HCEC 1CT (cell line): ENCODE data around the gene GRPEL2.
A peak's percentile ranks its signal among the peaks of the same experiment; 100 is the strongest.

Source experiments
- DNase-seq: peaks from one replicate; pipeline ENCODE4 v3.0.0-alpha.2; 2017

The GRPEL2 gene

GRCh38 chr5:149358294-149358651, 13.0 kb downstream of the GRPEL2 start:
- no peak for DNase-seq

GRCh38 chr5:149358868-149359495, 13.7 kb downstream of the GRPEL2 start:
- DNase-seq = peak; percentile 31

GRCh38 chr5:149360272-149360671, 15.0 kb downstream of the GRPEL2 start:
- DNase-seq = no peak

- no peak for DNase-seq
These were observed 17.2 kb downstream of the GRPEL2 start for GRCh38 chr5:149362541-149362940.

GRCh38 chr5:149363358-149363757, 18.1 kb downstream of the GRPEL2 start:
- DNase-seq = no peak

- no peak for DNase-seq
These were observed 18.6 kb downstream of the GRPEL2 start for GRCh38 chr5:149363936-149364335.

GRCh38 chr5:149364719-149365118, 19.4 kb downstream of the GRPEL2 start:
- no peak for DNase-seq

GRCh38 chr5:149365418-149365817, 20.1 kb downstream of the GRPEL2 start:
- DNase-seq = no peak

- no peak for DNase-seq
These were observed 20.9 kb downstream of the GRPEL2 start for GRCh38 chr5:149366169-149366729.

- peak; percentile 78 for DNase-seq
These were observed 22.1 kb downstream of the GRPEL2 start for GRCh38 chr5:149367249-149367971.

GRCh38 chr5:149367972-149368645, 22.8 kb downstream of the GRPEL2 start:
- DNase-seq = no peak

- DNase-seq = no peak
These were observed 25.6 kb downstream of the GRPEL2 start for GRCh38 chr5:149370878-149371277.

- DNase-seq = peak; percentile 38
These were observed 26.1 kb downstream of the GRPEL2 start for GRCh38 chr5:149371296-149371962.

- DNase-seq = no peak
These were observed 26.9 kb downstream of the GRPEL2 start for GRCh38 chr5:149372076-149372795.

GRCh38 chr5:149372932-149373331, 27.6 kb downstream of the GRPEL2 start:
- no peak for DNase-seq

- DNase-seq = no peak
These were observed 29.0 kb downstream of the GRPEL2 start for GRCh38 chr5:149374303-149374702.

- no peak for DNase-seq
These were observed 29.5 kb downstream of the GRPEL2 start for GRCh38 chr5:149374801-149375200.

- no peak for DNase-seq
These were observed 30.1 kb downstream of the GRPEL2 start for GRCh38 chr5:149375434-149375833.

GRCh38 chr5:149376104-149376503, 30.8 kb downstream of the GRPEL2 start:
- DNase-seq = no peak

- no peak for DNase-seq
These were observed 31.6 kb downstream of the GRPEL2 start for GRCh38 chr5:149376711-149377447.

- DNase-seq = no peak
These were observed 33.0 kb downstream of the GRPEL2 start for GRCh38 chr5:149378241-149378820.
